Gastrocnemius medialis (tissue), 4 donors: ENCODE measurements around the gene HECTD4. TPM values are rescaled to one million over a fixed set of nuclear protein-coding genes. Genes with fewer than 3 reads are reported as not detected.

Experiments used
- ATAC-seq, 2 donors: fragments of 150-250 bp; one replicate each; pipeline ENCODE4 v1.9.1; 2016
- DNase-seq, 2 donors: peaks; one replicate each; pipeline ENCODE4 v3.0.0-alpha.2; 2019
- H3K27ac ChIP-seq, 4 donors: fragments of 200-600 bp; sonication (generic); 1 replicate in 1 of 4; 2 replicates in 3 of 4; pipeline ENCODE4 v1.5.1; 2016 to 2018; ENCODE audit warnings: mild to moderate bottlenecking in 2 of 4, moderate library complexity in 1 of 4
- H3K27me3 ChIP-seq, 3 donors: fragments of 200-600 bp; sonication (generic) in 2 of 3; 1 replicate in 1 of 3; 2 replicates in 2 of 3; pipeline versions ENCODE4 v1.5.1 to v1.6.0; 2016 to 2019; ENCODE audit warnings: mild to moderate bottlenecking in 1 of 3, moderate library complexity in 1 of 3
- H3K36me3 ChIP-seq, 2 donors: fragments of 200-600 bp; sonication (generic) in 1 of 2; one replicate each; pipeline ENCODE4 v1.5.1; 2017 to 2018
- H3K4me1 ChIP-seq, 2 donors: fragments of 200-600 bp; sonication (generic) in 1 of 2; one replicate each; pipeline ENCODE4 v1.5.1; 2016 to 2017; ENCODE audit warnings: mild to moderate bottlenecking in 2 of 2
- H3K4me3 ChIP-seq, 4 donors: fragments of 200-600 bp; sonication (generic) in 3 of 4; 1 replicate in 1 of 4; 2 replicates in 3 of 4; pipeline ENCODE4 v1.5.1; 2016 to 2019; ENCODE audit warnings: mild to moderate bottlenecking in 2 of 4
- H3K9me3 ChIP-seq, 3 donors: fragments of 200-600 bp; sonication (generic) in 2 of 3; 1 replicate in 1 of 3; 2 replicates in 2 of 3; pipeline ENCODE4 v1.5.1; 2016 to 2019
- CTCF ChIP-seq, 5 experiments: fragments of 450-650 bp in 3 of 5; fragments of 200-600 bp in 2 of 5; sonication (generic) in 2 of 5; IDR thresholded peaks in 4 of 5; conservative IDR thresholded peaks in 1 of 5; 1 replicate in 4 of 5; 2 replicates in 1 of 5; pipeline ENCODE4 v1.5.1; 2016 to 2019; ENCODE audit warnings: antibody characterized with exemption in 5 of 5, mild to moderate bottlenecking in 3 of 5, moderate library complexity in 3 of 5
- POLR2A ChIP-seq, 2 donors: fragments of 450-650 bp; IDR thresholded peaks; one replicate each; pipeline ENCODE4 v1.6.1; 2017; ENCODE audit warnings: antibody characterized with exemption in 2 of 2, mild to moderate bottlenecking in 2 of 2, moderate library complexity in 2 of 2
- in situ Hi-C, 4 donors: fragments of 200-750 bp; cut with MboI; loops; one replicate each; pipeline versions ENCODE4 v1.15.0 to v1.8.0; 2017; ENCODE audit warnings: low sequenced_read_pairs in 4 of 4
- intact Hi-C: fragments of 100-400 bp; cut with DNase I; formaldehyde crosslinking; loops from one replicate; pipeline ENCODE4 v1.15.1; 2023; ENCODE audit warnings: low total_unique reads
- total RNA-seq, 4 donors: library from RNA; depleted of rRNA; stranded (reverse); fragments of >200 nt; gene quantifications; one replicate each; pipeline versions ENCODE4 v1.1.0 to v1.2.3, GENCODE V29; 2016

The HECTD4 gene
- total RNA-seq, 4 donors from 2014 or later = 12.9 to 23.3 (median 16.8) TPM

- H3K36me3 ChIP-seq = peaks cover 5 to 98% of the 10 kb centered on the region in 2 donors
- in situ Hi-C loops = loop anchor here in 1 of 4 donors (25.0 kb wide), 1 partner anchor 179 kb away; no protein-coding TSS in a partner anchor
- H3K4me1 ChIP-seq = no peaks in the 10 kb centered on the region
- H3K4me3 ChIP-seq = no peak overlapping the region
- intact Hi-C loops = no loop called here
- ATAC-seq = no peak
- no peaks in the 10 kb centered on the region for H3K9me3 ChIP-seq
- TF ChIP-seq POLR2A (IDR thresholded peaks at IDR 0.05) = no peak
- TF ChIP-seq CTCF (IDR thresholded peaks at IDR 0.05 in 4 of 5, conservative IDR thresholded peaks at IDR 0.05 in 1 of 5) = no peak
- H3K27ac ChIP-seq = no peak overlapping the region
- H3K27me3 ChIP-seq = no peaks in the 10 kb centered on the region
- DNase-seq = no peak
Measured at GRCh38 chr12:112241176-112241575, 141.1 kb downstream of the HECTD4 start.

DNA sequence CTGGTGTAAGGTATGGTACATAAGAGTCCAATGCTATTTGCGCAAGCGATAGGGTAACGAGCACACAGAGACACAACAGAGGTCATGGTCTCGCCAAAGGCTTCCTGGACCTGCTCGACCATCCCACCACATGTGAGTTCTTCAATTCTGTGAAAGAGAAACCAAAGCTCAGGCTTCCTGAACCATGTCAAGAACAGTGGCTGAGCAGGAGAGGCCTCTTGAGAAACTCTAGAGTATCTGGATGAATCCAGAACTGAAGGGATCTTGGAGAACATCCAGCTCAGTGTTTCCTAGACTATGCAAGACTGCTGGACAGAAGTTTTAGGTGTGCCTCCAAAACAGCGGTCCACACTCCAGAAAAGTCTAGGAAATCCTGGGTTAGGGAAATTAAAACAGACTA is 142.3 kb downstream of the HECTD4 start:
- Histone ChIP-seq H3K4me3 (no peak overlapping the region), H3K27ac (no peak overlapping the region), H3K27me3 (no peaks in the 10 kb centered on the region), H3K9me3 (no peaks in the 10 kb centered on the region), H3K4me1 (no peaks in the 10 kb centered on the region), H3K36me3 (peaks cover 5 to 98% of the 10 kb centered on the region in 2 donors)
- TF ChIP-seq POLR2A (IDR thresholded peaks at IDR 0.05) (no peak), CTCF (IDR thresholded peaks at IDR 0.05 in 4 of 5, conservative IDR thresholded peaks at IDR 0.05 in 1 of 5) (no peak)
- no peak for DNase-seq
- intact Hi-C loops = no loop called here
- no peak for ATAC-seq
- in situ Hi-C loops = loop anchor here in 1 of 4 donors (25.0 kb wide), 1 partner anchor 178 kb away; no protein-coding TSS in a partner anchor

DNA sequence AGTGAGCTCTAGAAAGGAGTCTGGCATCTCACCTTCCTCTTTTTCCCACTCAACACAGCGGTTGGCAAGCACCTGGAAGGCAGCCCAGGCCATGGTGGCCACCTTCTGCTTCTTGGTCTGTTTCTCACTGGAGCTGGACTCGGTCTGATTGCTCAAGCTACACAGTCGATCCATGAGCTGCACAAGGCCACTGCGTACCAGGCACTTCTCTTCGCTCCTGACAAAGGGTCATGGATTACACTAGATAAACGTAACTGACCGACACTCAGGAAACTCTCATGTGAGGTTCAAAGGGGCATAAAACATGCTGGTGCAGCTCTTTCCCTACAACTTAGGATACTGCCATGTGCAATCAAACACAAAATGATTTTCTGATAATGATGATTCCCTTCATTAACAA is 143.2 kb downstream of the HECTD4 start:
- in situ Hi-C loops = loop anchor here in 1 of 4 donors (25.0 kb wide), 1 partner anchor 177 kb away; no protein-coding TSS in a partner anchor
- TF ChIP-seq CTCF (IDR thresholded peaks at IDR 0.05 in 4 of 5, conservative IDR thresholded peaks at IDR 0.05 in 1 of 5) = no peak
- TF ChIP-seq POLR2A (IDR thresholded peaks at IDR 0.05) = no peak

DNA sequence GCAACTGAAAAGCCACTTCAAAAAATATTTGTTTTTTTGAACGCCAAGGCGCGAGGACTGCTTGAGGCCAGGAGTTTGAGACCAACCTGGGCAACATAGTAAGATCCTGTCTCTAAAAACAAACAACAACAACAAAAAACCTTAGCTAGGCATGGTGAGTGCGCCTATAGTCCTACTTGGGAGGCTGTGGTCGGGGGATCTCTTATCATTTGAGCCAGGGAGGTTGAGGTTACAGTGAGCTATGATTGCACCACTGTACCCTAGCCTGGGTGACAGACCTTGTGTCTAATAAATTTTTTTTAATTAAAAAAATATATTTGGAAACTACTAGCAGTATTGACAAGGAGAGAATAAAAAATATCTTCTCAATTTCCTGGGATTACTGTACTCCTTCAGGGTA is 143.8 kb downstream of the HECTD4 start:
- Histone ChIP-seq H3K9me3 (no peaks in the 10 kb centered on the region), H3K27ac (no peak overlapping the region), H3K36me3 (peaks cover 5 to 96% of the 10 kb centered on the region in 2 donors), H3K4me1 (no peaks in the 10 kb centered on the region), H3K27me3 (no peaks in the 10 kb centered on the region), H3K4me3 (no peak overlapping the region)
- no peak for ATAC-seq
- TF ChIP-seq CTCF (IDR thresholded peaks at IDR 0.05 in 4 of 5, conservative IDR thresholded peaks at IDR 0.05 in 1 of 5) = no peak
- intact Hi-C loops (no loop called here), in situ Hi-C loops (loop anchor here in 1 of 4 donors (25.0 kb wide), 1 partner anchor 176 kb away; no protein-coding TSS in a partner anchor)
- no peak for DNase-seq

More for the DNA sequence above, 143.2 kb downstream of the HECTD4 start:
- Histone ChIP-seq H3K4me3 (no peak overlapping the region), H3K4me1 (no peaks in the 10 kb centered on the region), H3K27ac (no peak overlapping the region), H3K27me3 (no peaks in the 10 kb centered on the region), H3K9me3 (no peaks in the 10 kb centered on the region), H3K36me3 (peaks cover 5 to 98% of the 10 kb centered on the region in 2 donors)
- ATAC-seq (no peak), DNase-seq (no peak)
- intact Hi-C loops = no loop called here

DNA sequence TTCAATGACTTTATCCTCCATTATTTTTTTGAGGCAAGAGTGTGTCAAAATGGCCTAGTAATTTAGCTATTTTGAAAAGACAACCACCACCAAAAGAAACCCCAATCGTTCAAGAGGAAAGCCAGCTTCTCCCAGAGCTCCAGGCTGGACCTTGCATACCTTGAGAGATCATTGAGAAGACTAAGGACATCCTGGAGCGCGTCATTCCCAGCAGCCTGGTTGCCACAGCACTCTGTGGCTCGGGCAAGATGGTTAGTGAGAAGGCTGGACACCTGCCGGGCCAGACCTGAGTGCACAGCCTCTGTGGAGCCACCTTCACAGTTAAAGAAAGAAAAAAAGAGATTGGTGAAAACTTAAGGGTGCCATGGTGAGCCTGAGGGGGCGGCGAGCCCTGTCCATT is 145.4 kb downstream of the HECTD4 start:
- H3K9me3 ChIP-seq = no peaks in the 10 kb centered on the region
- H3K27me3 ChIP-seq = no peaks in the 10 kb centered on the region
- TF ChIP-seq CTCF (IDR thresholded peaks at IDR 0.05 in 4 of 5, conservative IDR thresholded peaks at IDR 0.05 in 1 of 5) (no peak), POLR2A (IDR thresholded peaks at IDR 0.05) (no peak)
- DNase-seq = no peak
- peaks cover 0 to 91% of the 10 kb centered on the region in 2 donors for H3K36me3 ChIP-seq
- no peaks in the 10 kb centered on the region for H3K4me1 ChIP-seq
- intact Hi-C loops (no loop called here), in situ Hi-C loops (loop anchor here in 1 of 4 donors (25.0 kb wide), 1 partner anchor 174 kb away; no protein-coding TSS in a partner anchor)
- no peak overlapping the region for H3K4me3 ChIP-seq
- no peak for ATAC-seq
- no peak overlapping the region for H3K27ac ChIP-seq
